ENCODE data around the gene TSLP.

GRCh38 chr5:111077678-111078077 lies 6.2 kb downstream of the TSLP start:
- TF ChIP-seq CTCF (IDR thresholded peaks at IDR 0.05; ENCODE audit: low read length) (no peak), EZH2 (optimal IDR thresholded peaks at IDR 0.05; ENCODE audit: low read depth, low read length) (no peak), EZH2phosphoT487 (IDR thresholded peaks at IDR 0.05; ENCODE audit: low read length) (no peak)

All from MM.1S (cell line).